Ishikawa (cell line): Measurements from ENCODE around the gene SUCLG2.

Experiments used
- CEBPB ChIP-seq: IDR thresholded peaks from 2 replicates; pipeline ENCODE4 v1.6.1; 2012
- CREB1 ChIP-seq: IDR thresholded peaks from 2 replicates; pipeline ENCODE4 v1.6.1; 2012; ENCODE audit warnings: low read depth
- EGR1 ChIP-seq: IDR thresholded peaks from 2 replicates; pipeline ENCODE4 v1.6.1; 2012
- EP300 ChIP-seq: IDR thresholded peaks from 2 replicates; pipeline ENCODE4 v1.6.1; 2012; ENCODE audit warnings: borderline replicate concordance
- FOXM1 ChIP-seq: IDR thresholded peaks from 2 replicates; pipeline ENCODE4 v1.6.1; 2012; ENCODE audit warnings: low read depth, borderline replicate concordance
- NFIC ChIP-seq: IDR thresholded peaks from 2 replicates; pipeline ENCODE4 v1.6.1; 2012
- RAD21 ChIP-seq: IDR thresholded peaks from 2 replicates; pipeline ENCODE4 v1.6.1; 2012; ENCODE audit warnings: low read depth
- TAF1 ChIP-seq: IDR thresholded peaks from 2 replicates; pipeline ENCODE4 v1.6.1; 2012; ENCODE audit warnings: low read depth, mild to moderate bottlenecking
- TCF12 ChIP-seq: IDR thresholded peaks from 2 replicates; pipeline ENCODE4 v1.6.1; 2012; ENCODE audit warnings: low read depth
- TEAD4 ChIP-seq: IDR thresholded peaks from 2 replicates; pipeline ENCODE4 v1.6.1; 2012
- YY1 ChIP-seq: IDR thresholded peaks from 2 replicates; pipeline ENCODE4 v1.6.1; 2012; ENCODE audit warnings: low read depth
- ZBTB7A ChIP-seq: IDR thresholded peaks from 2 replicates; pipeline ENCODE4 v1.6.1; 2012; ENCODE audit warnings: low read depth
- TF ChIP-seq, protein P1 (sequence below): IDR thresholded peaks from 2 replicates; pipeline ENCODE4 v1.6.1; 2012
- TF ChIP-seq, protein P2 (sequence below): IDR thresholded peaks from 2 replicates; pipeline ENCODE4 v1.6.1; 2012
- TF ChIP-seq, protein P3 (sequence below): IDR thresholded peaks from 2 replicates; pipeline ENCODE4 v1.6.1; 2012; ENCODE audit warnings: low read depth, mild to moderate bottlenecking

The SUCLG2 gene

DNA sequence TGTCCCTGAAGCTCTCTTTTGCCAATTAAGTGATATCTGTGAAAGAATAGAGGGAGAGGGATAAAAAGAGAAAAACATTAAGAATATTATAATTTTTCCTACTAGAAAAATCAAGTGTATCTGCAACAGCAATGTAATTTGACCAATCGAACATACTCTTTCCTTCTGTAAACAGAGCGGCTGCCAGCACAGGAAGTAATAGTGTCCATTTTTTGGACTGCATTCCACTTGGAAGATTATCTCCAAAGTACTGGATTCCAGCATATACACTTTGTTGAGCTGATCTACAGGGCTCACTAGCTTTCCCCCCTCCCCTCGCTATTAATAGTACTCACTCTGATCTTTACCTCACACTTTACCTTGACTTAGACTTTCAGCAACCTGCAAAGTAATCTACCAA is 90.4 kb downstream of the SUCLG2 start:
- TF ChIP-seq, protein P1, sequence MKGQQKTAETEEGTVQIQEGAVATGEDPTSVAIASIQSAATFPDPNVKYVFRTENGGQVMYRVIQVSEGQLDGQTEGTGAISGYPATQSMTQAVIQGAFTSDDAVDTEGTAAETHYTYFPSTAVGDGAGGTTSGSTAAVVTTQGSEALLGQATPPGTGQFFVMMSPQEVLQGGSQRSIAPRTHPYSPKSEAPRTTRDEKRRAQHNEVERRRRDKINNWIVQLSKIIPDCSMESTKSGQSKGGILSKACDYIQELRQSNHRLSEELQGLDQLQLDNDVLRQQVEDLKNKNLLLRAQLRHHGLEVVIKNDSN: no peak
- no peak for TF ChIP-seq FOXM1
- no peak for TF ChIP-seq RAD21
- no peak for TF ChIP-seq TEAD4
- TF ChIP-seq, protein P2, sequence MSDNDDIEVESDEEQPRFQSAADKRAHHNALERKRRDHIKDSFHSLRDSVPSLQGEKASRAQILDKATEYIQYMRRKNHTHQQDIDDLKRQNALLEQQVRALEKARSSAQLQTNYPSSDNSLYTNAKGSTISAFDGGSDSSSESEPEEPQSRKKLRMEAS: no peak
- no peak for TF ChIP-seq EGR1
- no peak for TF ChIP-seq NFIC
- TF ChIP-seq, protein P3, sequence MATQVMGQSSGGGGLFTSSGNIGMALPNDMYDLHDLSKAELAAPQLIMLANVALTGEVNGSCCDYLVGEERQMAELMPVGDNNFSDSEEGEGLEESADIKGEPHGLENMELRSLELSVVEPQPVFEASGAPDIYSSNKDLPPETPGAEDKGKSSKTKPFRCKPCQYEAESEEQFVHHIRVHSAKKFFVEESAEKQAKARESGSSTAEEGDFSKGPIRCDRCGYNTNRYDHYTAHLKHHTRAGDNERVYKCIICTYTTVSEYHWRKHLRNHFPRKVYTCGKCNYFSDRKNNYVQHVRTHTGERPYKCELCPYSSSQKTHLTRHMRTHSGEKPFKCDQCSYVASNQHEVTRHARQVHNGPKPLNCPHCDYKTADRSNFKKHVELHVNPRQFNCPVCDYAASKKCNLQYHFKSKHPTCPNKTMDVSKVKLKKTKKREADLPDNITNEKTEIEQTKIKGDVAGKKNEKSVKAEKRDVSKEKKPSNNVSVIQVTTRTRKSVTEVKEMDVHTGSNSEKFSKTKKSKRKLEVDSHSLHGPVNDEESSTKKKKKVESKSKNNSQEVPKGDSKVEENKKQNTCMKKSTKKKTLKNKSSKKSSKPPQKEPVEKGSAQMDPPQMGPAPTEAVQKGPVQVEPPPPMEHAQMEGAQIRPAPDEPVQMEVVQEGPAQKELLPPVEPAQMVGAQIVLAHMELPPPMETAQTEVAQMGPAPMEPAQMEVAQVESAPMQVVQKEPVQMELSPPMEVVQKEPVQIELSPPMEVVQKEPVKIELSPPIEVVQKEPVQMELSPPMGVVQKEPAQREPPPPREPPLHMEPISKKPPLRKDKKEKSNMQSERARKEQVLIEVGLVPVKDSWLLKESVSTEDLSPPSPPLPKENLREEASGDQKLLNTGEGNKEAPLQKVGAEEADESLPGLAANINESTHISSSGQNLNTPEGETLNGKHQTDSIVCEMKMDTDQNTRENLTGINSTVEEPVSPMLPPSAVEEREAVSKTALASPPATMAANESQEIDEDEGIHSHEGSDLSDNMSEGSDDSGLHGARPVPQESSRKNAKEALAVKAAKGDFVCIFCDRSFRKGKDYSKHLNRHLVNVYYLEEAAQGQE: no peak
- no peak for TF ChIP-seq TCF12
- no peak for TF ChIP-seq CREB1
- no peak for TF ChIP-seq EP300
- no peak for TF ChIP-seq YY1
- no peak for TF ChIP-seq TAF1
- TF ChIP-seq CEBPB: no peak

DNA sequence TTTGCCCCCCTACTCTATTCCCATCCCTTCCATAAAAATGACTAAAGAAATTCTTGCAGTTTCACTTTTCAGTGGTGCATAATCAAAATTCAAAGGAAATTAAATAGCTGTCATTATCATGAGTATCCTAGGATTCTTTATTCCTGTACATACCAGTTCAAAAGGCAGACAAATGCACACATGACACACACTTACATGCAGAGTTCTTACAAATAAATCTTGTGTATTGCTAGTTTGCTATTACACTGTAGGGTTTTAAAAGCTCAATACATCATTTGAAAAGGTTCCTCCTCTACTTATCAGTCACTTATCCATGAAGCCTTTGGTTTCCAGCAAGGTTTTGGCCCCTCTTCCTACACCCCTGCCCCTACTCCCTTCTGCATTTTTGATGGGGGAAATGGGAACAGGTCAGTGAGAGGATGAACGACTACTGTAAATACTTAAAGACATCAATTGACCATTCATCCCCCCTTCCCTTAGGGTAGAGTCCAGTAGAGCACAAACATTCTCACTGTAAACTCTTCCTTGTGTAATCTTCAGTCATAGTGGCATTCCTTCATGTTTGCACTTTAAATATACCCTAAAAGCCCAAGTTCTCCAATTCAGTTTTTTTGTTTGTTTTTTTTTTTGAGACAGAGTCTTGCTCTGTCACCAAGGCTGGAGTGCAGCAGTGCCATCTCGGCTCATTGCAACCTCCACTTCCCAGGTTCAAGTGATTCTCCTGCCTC is 92.6 kb downstream of the SUCLG2 start:
- no peak for TF ChIP-seq EP300

DNA sequence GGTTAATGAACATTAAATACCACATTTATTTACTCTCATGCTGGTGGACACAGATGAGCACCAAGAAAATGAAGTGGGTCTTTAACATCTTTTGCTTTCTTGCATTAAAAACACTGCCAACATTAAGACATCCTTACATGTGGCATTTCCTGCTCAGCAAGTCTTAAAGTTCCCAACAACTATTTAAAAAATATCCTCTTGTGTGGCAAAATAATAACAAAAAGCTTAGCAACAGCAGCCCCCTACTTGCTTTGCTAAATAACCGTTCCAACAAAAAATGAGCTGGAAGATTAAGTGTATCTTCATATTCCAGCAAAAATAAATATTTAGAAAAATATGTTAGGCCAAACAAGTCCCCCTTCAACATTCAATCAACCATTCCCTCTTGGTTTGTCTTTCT is 93.1 kb downstream of the SUCLG2 start:
- no peak for TF ChIP-seq YY1
- TF ChIP-seq TAF1: no peak
- TF ChIP-seq, protein P1: no peak
- TF ChIP-seq, protein P2: no peak
- no peak for TF ChIP-seq TCF12
- TF ChIP-seq RAD21: no peak
- TF ChIP-seq EP300: no peak
- TF ChIP-seq ZBTB7A: no peak
- TF ChIP-seq NFIC: no peak
- no peak for TF ChIP-seq FOXM1
- no peak for TF ChIP-seq CREB1
- TF ChIP-seq EGR1: no peak
- TF ChIP-seq TEAD4: no peak
- TF ChIP-seq, protein P3: no peak
- TF ChIP-seq CEBPB: no peak

DNA sequence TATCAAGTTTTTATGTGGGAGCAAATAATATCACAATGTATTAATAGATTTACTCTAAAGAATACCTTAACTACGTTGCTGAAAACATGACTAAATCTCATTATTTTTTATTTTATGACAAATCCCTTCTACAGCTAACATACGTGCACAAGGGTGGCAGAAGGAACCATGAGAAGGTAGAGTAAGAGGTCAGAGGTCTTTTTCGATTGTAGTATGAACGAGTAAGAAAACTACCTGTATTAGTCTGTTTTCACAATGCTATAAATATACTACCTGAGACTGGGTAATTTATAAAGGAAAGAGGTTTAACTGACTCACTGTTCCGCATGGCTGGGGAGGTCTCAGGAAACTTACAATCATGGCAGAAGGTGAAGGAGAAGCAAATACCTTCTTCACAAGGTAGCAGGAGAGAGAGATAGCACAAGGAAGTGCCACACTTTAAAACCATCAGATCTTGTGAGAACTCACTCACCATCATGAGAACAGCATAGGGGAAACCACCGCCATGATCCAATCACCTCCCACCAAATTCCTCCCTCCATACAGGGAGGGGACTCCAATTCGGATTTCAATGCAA is 95.3 kb downstream of the SUCLG2 start:
- TF ChIP-seq ZBTB7A: no peak
- TF ChIP-seq RAD21: no peak
- TF ChIP-seq, protein P3: no peak

DNA sequence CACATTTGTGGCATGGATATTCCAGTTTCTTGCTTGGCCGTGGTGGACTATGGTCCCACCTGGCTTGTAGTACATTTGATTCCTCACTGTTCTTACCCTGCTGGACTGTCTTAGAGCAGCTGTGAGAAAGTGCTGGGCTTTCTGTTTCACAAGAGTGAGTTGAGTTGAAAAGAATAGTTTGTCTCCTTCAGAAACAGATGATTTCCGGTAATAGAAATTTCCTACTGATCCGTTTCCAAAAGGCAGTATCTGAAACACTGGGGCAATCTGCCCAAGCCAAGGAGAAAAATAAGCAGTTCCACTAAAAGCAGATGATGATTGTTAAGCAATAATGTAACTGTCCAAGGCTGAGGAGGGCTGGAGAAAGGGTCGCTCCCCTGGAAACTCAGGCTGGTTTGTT is 96.0 kb downstream of the SUCLG2 start:
- no peak for TF ChIP-seq ZBTB7A
- no peak for TF ChIP-seq TAF1
- TF ChIP-seq RAD21: no peak
- no peak for TF ChIP-seq YY1
- no peak for TF ChIP-seq EGR1
- TF ChIP-seq FOXM1: no peak
- no peak for TF ChIP-seq NFIC
- no peak for TF ChIP-seq CEBPB
- TF ChIP-seq EP300: no peak
- no peak for TF ChIP-seq CREB1
